Subcutaneous abdominal adipose tissue (tissue), 5 donors: ENCODE measurements around the gene RUBCNL.

Source experiments
- H3K27ac ChIP-seq: one replicate; pipeline ENCODE4 v1.7.0; 2013; ENCODE audit warnings: low read depth, mild to moderate bottlenecking, inconsistent platforms, low read length, moderate library complexity
- H3K27me3 ChIP-seq, 5 donors: one replicate each; pipeline ENCODE4 v1.7.0; 2013; ENCODE audit warnings: low read length in 5 of 5, inconsistent platforms in 1 of 5; ENCODE audit not compliant: control insufficient read depth in 5 of 5, insufficient read depth in 4 of 5
- H3K36me3 ChIP-seq, 5 donors: one replicate each; pipeline ENCODE4 v1.7.0; 2013; ENCODE audit warnings: low read length in 5 of 5; ENCODE audit not compliant: control insufficient read depth in 5 of 5, insufficient read depth in 5 of 5
- H3K4me1 ChIP-seq, 5 donors: one replicate each; pipeline ENCODE4 v1.7.0; 2013; ENCODE audit warnings: low read length in 5 of 5, mild to moderate bottlenecking in 3 of 5, moderate library complexity in 1 of 5; ENCODE audit not compliant: control insufficient read depth in 5 of 5, insufficient read depth in 5 of 5
- H3K4me3 ChIP-seq, 5 donors: one replicate each; pipeline ENCODE4 v1.7.0; 2013; ENCODE audit warnings: low read length in 5 of 5, low read depth in 1 of 5
- H3K9ac ChIP-seq, 5 donors: one replicate each; pipeline ENCODE4 v1.7.0; 2013; ENCODE audit warnings: low read length in 5 of 5, mild to moderate bottlenecking in 4 of 5, moderate library complexity in 3 of 5
- H3K9me3 ChIP-seq, 5 donors: one replicate each; pipeline ENCODE4 v1.7.0; 2013; ENCODE audit warnings: low read length in 5 of 5; ENCODE audit not compliant: control insufficient read depth in 5 of 5
- donor health status: healthy.
- donor health status: healthy.
- donor health status: healthy.
- donor health status: healthy.
- donor health status: healthy.

Gene RUBCNL

DNA sequence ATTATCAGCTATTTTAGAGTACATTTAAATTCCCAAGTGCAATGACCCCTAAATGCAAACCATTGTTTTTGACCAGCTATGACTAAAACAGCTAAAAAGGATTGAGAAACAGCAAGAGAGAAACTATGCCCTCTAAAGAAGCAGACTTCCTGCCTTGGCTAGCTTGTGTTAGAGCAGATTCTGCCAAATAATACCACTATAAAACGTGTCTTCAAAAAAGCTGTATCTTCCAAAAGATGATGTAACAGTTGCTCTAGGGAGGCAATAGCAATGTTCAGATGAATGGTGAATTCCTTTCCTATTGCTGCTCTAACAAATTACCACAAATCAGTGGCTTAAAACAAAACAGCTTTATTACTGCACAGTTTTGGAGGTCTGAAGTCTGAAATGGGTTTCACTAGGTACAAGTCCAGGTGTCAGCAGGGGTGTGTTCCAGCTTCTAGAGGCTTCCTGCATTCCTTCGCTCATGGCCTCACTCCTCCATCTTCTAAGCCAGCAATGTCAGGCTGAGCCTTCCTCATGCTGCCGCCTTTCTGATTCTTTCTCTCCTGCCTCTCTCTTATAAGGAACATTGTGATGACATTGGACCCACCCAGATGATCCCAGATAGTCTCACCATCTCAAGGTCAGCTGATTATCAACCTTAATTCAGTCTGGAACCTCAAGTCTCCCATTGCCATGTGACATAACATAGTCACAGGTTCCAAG lies 90.8 kb downstream of the RUBCNL start:
- H3K27ac ChIP-seq: peak overlapping the region; percentile 84
- H3K27me3 ChIP-seq: no peaks in the 10 kb centered on the region
- H3K9me3 ChIP-seq: no peaks in the 10 kb centered on the region
- peak overlapping the region in 2 of 5 donors; percentile 2 to 5 for H3K4me3 ChIP-seq
- H3K9ac ChIP-seq: peak overlapping the region in 1 of 5 donors; percentile 6
- H3K36me3 ChIP-seq: no peaks in the 10 kb centered on the region
- peaks cover 4 to 31% (median 28%) of the 10 kb centered on the region in 5 donors for H3K4me1 ChIP-seq

DNA sequence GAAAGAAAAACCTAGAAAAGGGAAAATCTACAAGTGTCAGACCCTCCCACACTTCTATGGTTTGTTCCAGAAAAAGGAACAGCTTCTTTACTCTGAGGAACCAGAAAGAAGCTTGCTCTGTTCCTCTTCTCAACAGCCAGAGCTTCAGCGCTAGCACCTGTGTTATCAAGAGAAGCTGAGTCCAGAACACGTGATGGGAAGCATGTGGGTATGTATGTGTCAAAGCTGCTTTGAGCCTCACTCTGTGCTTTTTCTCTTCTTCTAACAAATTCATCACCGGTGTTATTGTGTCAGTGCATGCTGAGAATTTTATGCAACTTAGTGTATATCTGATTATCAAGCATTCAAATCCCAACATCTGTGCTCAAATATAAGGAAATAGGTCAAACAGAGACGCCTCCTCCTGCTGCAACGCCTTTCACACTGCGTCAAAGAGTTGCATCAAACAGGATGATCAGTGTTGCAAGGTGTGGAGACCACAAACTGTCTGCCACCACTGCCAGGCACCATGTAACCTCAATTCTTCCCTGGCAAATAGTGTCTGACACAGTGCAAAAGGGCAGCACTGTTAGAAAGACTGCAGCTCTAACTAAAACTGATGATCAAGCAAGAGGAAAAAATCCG lies 91.4 kb downstream of the RUBCNL start:
- no peaks in the 10 kb centered on the region for H3K27me3 ChIP-seq
- H3K36me3 ChIP-seq: no peaks in the 10 kb centered on the region
- peaks cover 4 to 31% (median 28%) of the 10 kb centered on the region in 5 donors for H3K4me1 ChIP-seq
- peak overlapping the region in 1 of 5 donors; percentile 13 for H3K9ac ChIP-seq
- peak overlapping the region; percentile 84 for H3K27ac ChIP-seq
- H3K9me3 ChIP-seq: no peaks in the 10 kb centered on the region
- H3K4me3 ChIP-seq: peak overlapping the region in 1 of 5 donors; percentile 23

GRCh38 chr13:46293436-46293835 lies 93.6 kb downstream of the RUBCNL start:
- H3K9me3 ChIP-seq: no peaks in the 10 kb centered on the region
- no peak overlapping the region for H3K4me3 ChIP-seq
- H3K27me3 ChIP-seq: no peaks in the 10 kb centered on the region
- H3K27ac ChIP-seq: no peak overlapping the region
- no peaks in the 10 kb centered on the region for H3K36me3 ChIP-seq
- H3K4me1 ChIP-seq: peaks cover 4 to 32% (median 29%) of the 10 kb centered on the region in 5 donors
- H3K9ac ChIP-seq: no peak overlapping the region
